ENCODE results near the gene TMEM187. TPM values are rescaled to one million over a fixed set of nuclear protein-coding genes. Genes with fewer than 3 reads are reported as not detected.
"Not testable (repeated sequence)": the region's sequence is repeated elsewhere in the genome, so short reads cannot be mapped to it uniquely, and the experiment has no call there.

Gene TMEM187
- total and polyA plus RNA-seq, 2 of the 4 experiments (the other 2 are of a cell fraction): 3.4 to 6.2 TPM

DNA sequence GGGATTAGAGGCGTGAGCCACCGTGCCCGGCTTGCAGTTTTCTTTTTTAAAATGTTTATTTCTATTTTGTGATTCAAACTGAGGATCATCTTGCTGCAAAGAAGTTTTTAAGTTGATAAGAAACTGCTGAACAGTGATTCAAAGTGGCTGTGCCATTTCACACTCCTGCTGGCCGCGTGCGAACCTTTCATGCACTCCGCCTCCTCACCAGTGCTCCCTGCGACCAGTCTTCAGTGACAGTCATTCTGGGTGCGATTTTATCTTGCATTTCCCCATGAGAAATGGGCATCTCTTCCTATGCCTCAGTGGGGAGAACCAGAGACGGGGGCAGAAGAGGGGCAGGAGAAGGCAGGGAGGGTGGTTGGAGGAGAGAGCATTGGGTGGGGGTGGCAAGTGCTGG, 21.4 kb downstream of the TMEM187 start:
- H4K91ac ChIP-seq (ENCODE audit: insufficient read depth, low read depth, low read length): no peak overlapping the region
- no peak overlapping the region for H3K18ac ChIP-seq (ENCODE audit: low read depth, low read length)
- no peak overlapping the region for H2BK120ac ChIP-seq (ENCODE audit: low read depth, low read length)
- H2BK20ac ChIP-seq (ENCODE audit: low read depth, low read length): no peak overlapping the region
- no peaks in the 10 kb centered on the region; the same call in 1 of the 2 replicates for H3K27me3 ChIP-seq (ENCODE audit: control insufficient read depth, insufficient read depth, low read length)
- H4K20me1 ChIP-seq (ENCODE audit: insufficient read depth, low read length): no peaks in the 10 kb centered on the region
- dilution Hi-C loops (cut with HindIII; ENCODE audit: low sequenced_read_pairs, unreplicated experiment) (no loop called here), in situ Hi-C loops (cut with MboI; ENCODE audit: low sequenced_read_pairs) (no loop called here), intact Hi-C loops (cut with micrococcal nuclease) (no loop called here)
- no TSS peak for BruUV-seq (replicated peaks)
- no peak overlapping the region for H2AK9ac ChIP-seq (replicated peaks; ENCODE audit: low read depth, low read length, poor library complexity)
- CTCF ChIA-PET: no interaction called here
- no peak overlapping the region for H3K4me2 ChIP-seq (ENCODE audit: low read depth, low read length)
- H4K5ac ChIP-seq (ENCODE audit: low read depth, low read length): no peak overlapping the region
- H2AK5ac ChIP-seq (ENCODE audit: low read depth, low read length): no peak overlapping the region
- no peak overlapping the region for H3K4ac ChIP-seq (ENCODE audit: low read depth, low read length)
- no peak overlapping the region for H2BK5ac ChIP-seq (ENCODE audit: low read depth, low read length, poor library complexity, severe bottlenecking)
- H3K56ac ChIP-seq (ENCODE audit: extremely low read depth, insufficient read depth, low read length): no peak overlapping the region
- no peak overlapping the region for H3K9ac ChIP-seq (ENCODE audit: low read depth, low read length)
- no peak overlapping the region for H2AFZ ChIP-seq (replicated peaks; ENCODE audit: low read length, poor library complexity)
- no peak overlapping the region for H3K27ac ChIP-seq (ENCODE audit: insufficient read depth, low read length)
- ATAC-seq (ENCODE audit: low read depth): no peak
- DNase-seq: no peak
- H3K36me3 ChIP-seq (ENCODE audit: control insufficient read depth, insufficient read depth, low read length): no peaks in the 10 kb centered on the region
- H3K23ac ChIP-seq (ENCODE audit: low read depth, low read length): no peak overlapping the region
- no peak overlapping the region for H3K4me3 ChIP-seq (ENCODE audit: insufficient read depth, low read depth, low read length)
- H3K14ac ChIP-seq (replicated peaks; ENCODE audit: low read depth, low read length): no peak overlapping the region
- H3K9me3 ChIP-seq (ENCODE audit: control insufficient read depth, insufficient read depth, low read length): no peaks in the 10 kb centered on the region
- POLR2A ChIA-PET (ENCODE audit: unreplicated experiment): no interaction called here
- H2BK15ac ChIP-seq (ENCODE audit: low read depth, low read length): no peak overlapping the region
- H3K79me1 ChIP-seq (ENCODE audit: low read depth in 1 of 2, low read length in 2 of 2): no peaks in the 10 kb centered on the region
- H4K8ac ChIP-seq (ENCODE audit: low read depth in 2 of 2, low read length in 2 of 2): no peak overlapping the region
- H3K9me1 ChIP-seq (ENCODE audit: insufficient read depth, low read length): no peaks in the 10 kb centered on the region
- no peak for TF ChIP-seq MXI1 (IDR thresholded peaks at IDR 0.05; ENCODE audit: borderline replicate concordance, low read depth, low read length)
- no peak for TF ChIP-seq NFE2L2 (IDR thresholded peaks at IDR 0.05; ENCODE audit: low read depth, low read length)
- TF ChIP-seq MAFK (IDR thresholded peaks at IDR 0.05; ENCODE audit: low read depth, low read length): no peak
- no peak for TF ChIP-seq CHD1 (IDR thresholded peaks at IDR 0.05; ENCODE audit: low read depth, low read length)
- no peak for TF ChIP-seq RFX5 (IDR thresholded peaks at IDR 0.05; ENCODE audit: low read depth, low read length)
- TF ChIP-seq, protein P1, sequence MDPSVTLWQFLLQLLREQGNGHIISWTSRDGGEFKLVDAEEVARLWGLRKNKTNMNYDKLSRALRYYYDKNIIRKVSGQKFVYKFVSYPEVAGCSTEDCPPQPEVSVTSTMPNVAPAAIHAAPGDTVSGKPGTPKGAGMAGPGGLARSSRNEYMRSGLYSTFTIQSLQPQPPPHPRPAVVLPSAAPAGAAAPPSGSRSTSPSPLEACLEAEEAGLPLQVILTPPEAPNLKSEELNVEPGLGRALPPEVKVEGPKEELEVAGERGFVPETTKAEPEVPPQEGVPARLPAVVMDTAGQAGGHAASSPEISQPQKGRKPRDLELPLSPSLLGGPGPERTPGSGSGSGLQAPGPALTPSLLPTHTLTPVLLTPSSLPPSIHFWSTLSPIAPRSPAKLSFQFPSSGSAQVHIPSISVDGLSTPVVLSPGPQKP (IDR thresholded peaks at IDR 0.05; ENCODE audit: borderline replicate concordance, low read depth, low read length): no peak
- no peak for TF ChIP-seq RAD21 (IDR thresholded peaks at IDR 0.05; ENCODE audit: low read length)
- TF ChIP-seq MAZ (IDR thresholded peaks at IDR 0.05; ENCODE audit: borderline replicate concordance, low read depth, low read length): no peak
- no peak for TF ChIP-seq CEBPB (IDR thresholded peaks at IDR 0.05; ENCODE audit: low read depth, low read length)
- TF ChIP-seq RCOR1 (IDR thresholded peaks at IDR 0.05; ENCODE audit: insufficient replicate concordance, low read length): no peak
- H3K4me1 ChIP-seq (ENCODE audit: control insufficient read depth, insufficient read depth, low read length): no peaks in the 10 kb centered on the region
- no CpG with 5 or more reads among the region's 10 CpGs for WGBS, 2 experiments (ENCODE audit: extremely low coverage in 2 of 2, insufficient read length in 1 of 2)

DNA sequence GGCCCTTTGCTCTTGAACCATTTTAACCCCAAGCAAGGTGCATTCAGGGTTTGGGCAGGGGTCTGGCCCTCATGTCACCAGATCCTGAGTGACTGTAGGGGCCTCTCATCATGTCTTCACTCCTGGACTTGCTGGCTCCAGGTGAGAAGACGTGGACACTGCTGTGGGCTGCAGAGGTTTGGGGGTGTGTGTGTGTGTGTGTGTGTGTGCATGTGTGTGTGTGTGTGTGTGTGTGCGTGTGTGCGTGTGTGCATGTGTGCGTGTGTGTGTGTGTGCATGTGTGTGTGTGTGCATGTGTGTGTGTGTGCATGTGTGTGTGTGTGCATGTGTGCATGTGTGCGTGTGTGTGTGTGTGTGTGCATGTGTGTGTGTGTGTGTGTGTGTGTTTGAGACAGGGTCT, 21.8 kb downstream of the TMEM187 start:
- H2BK120ac ChIP-seq (ENCODE audit: low read depth, low read length); in situ Hi-C loops (cut with MboI; ENCODE audit: low sequenced_read_pairs); CTCF ChIA-PET; H3K36me3 ChIP-seq (ENCODE audit: control insufficient read depth, insufficient read depth, low read length); H4K8ac ChIP-seq (ENCODE audit: low read depth in 2 of 2, low read length in 2 of 2); H3K56ac ChIP-seq (ENCODE audit: extremely low read depth, insufficient read depth, low read length); POLR2A ChIA-PET (ENCODE audit: unreplicated experiment); H2AK9ac ChIP-seq (replicated peaks; ENCODE audit: low read depth, low read length, poor library complexity); H2BK15ac ChIP-seq (ENCODE audit: low read depth, low read length); H3K4ac ChIP-seq (ENCODE audit: low read depth, low read length); dilution Hi-C loops (cut with HindIII; ENCODE audit: low sequenced_read_pairs, unreplicated experiment); H3K23ac ChIP-seq (ENCODE audit: low read depth, low read length); H3K9me3 ChIP-seq (ENCODE audit: control insufficient read depth, insufficient read depth, low read length); H3K4me2 ChIP-seq (ENCODE audit: low read depth, low read length); H3K27ac ChIP-seq (ENCODE audit: insufficient read depth, low read length); H3K14ac ChIP-seq (replicated peaks; ENCODE audit: low read depth, low read length); H3K4me1 ChIP-seq (ENCODE audit: control insufficient read depth, insufficient read depth, low read length); H2AK5ac ChIP-seq (ENCODE audit: low read depth, low read length); H3K9ac ChIP-seq (ENCODE audit: low read depth, low read length); H3K18ac ChIP-seq (ENCODE audit: low read depth, low read length); H4K91ac ChIP-seq (ENCODE audit: insufficient read depth, low read depth, low read length); H2AFZ ChIP-seq (replicated peaks; ENCODE audit: low read length, poor library complexity); H4K5ac ChIP-seq (ENCODE audit: low read depth, low read length); DNase-seq; H3K9me1 ChIP-seq (ENCODE audit: insufficient read depth, low read length); H3K4me3 ChIP-seq (ENCODE audit: insufficient read depth, low read depth, low read length); H2BK20ac ChIP-seq (ENCODE audit: low read depth, low read length); H3K27me3 ChIP-seq (ENCODE audit: control insufficient read depth, insufficient read depth, low read length); BruUV-seq (replicated peaks); intact Hi-C loops (cut with micrococcal nuclease); H2BK5ac ChIP-seq (ENCODE audit: low read depth, low read length, poor library complexity, severe bottlenecking); ATAC-seq (ENCODE audit: low read depth); H4K20me1 ChIP-seq (ENCODE audit: insufficient read depth, low read length); H3K79me1 ChIP-seq (ENCODE audit: low read depth in 1 of 2, low read length in 2 of 2): not testable (repeated sequence)
- WGBS, 2 experiments (ENCODE audit: extremely low coverage in 2 of 2, insufficient read length in 1 of 2): no CpG with 5 or more reads among the region's 5 CpGs

Data from IMR-90 (cell line).